COLO829 (cell line): ENCODE data around the gene HEXB.
"Not testable (repeated sequence)": the region's sequence is repeated elsewhere in the genome, so short reads cannot be mapped to it uniquely, and the experiment has no call there.

ENCODE experiments used
- DNase-seq: peaks from one replicate; pipeline ENCODE4 v3.0.0; 2012; ENCODE audit warnings: low spot score

HEXB gene

GRCh38 chr5:74659172-74659571 is 25.9 kb upstream of the HEXB start:
- no peak for DNase-seq

- no peak for DNase-seq
These were observed 24.9 kb upstream of the HEXB start for GRCh38 chr5:74660140-74660539.

DNA sequence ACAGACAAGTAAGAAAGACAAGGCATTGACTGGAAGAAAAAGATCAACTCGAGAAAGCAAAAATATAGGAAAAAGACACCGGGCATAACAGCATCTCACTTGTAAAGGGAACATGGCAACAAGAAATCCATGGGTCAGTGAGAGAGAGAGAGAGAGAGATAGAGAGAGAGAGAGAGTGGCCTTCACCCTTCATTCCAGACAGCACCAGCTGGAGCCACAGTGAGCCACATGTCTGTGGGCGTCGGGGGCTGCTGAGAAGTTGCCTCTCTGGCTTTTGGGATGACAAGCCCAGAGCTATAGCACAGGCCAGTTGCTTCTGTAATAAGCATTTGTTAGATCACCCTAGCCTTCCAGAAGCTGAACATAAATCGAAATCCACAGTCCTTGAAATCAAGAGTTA is 24.2 kb upstream of the HEXB start:
- DNase-seq: no peak

DNA sequence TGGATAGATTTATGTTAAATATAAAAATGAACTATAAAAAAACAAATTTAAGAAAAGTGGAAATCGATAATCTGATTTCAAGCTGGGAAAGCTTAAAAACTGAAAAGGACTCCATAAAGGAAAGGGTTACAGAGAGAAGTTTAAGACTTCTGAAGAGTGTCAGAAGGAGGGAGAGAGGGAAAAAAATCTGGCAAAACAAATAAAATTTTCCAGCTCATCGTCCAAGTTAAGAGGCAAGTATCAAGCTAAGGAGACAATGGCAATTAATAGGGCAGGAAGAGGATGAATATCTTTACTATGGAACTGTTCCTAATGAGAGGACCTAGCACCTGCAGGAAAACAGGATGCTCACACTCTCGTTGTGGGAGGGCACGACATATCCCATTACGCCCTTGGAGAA is 20.5 kb upstream of the HEXB start:
- no peak for DNase-seq

DNA sequence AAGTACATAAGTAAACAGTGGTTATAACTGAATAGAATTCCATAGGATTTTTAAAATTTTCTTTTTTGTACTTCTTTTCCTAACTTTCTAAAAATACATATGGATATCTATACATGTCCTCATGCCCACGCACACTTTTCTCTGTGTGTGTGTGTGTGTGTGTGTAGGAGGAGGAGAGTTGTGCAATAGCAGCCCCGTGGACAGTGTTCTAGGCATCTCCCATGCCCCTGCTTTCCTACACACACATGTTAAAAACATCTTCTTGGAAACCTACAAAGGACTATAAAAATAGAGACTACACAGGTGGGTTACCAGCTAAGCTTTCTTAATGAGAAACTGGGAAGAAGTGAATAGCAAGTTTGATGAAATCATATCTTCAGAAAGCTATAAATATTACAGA is 19.8 kb upstream of the HEXB start:
- DNase-seq: no peak

DNA sequence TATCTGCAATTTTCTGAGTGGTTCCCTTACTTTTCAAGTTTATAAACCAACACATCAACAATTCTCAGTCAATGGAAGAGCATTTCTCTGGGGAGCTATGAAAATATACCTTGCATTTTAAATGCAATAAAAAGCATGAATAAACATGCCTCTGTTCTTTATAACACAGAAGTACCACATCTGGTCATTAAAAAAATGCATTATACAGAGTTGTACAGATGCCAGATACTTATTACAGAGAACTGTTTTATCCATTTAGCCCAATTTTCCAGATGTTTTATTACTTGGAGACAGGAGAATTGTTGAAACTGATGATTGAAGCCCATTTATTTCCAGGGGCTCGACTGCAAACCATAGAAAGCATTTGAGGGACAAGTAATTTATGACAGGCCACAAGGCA is 19.2 kb upstream of the HEXB start:
- no peak for DNase-seq

DNA sequence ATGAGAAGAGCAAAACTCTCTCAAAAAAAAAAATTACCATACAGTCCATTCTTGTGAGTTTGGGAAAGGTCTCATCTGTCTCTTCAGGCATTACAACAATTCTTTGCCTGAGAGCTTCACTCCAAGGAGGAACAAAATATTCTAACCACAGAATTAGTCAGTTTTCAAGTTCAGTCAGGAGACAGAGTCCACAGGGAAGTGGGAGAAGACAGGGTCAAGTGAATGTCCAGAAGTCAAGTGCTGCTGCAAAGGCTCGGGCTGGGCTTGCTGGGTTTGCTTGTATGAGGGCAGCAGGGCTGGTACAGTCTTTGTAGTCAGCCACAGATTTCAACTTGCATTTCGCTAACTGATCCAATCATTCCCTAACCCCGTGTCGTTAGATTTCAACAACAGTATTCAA is 17.6 kb upstream of the HEXB start:
- DNase-seq: no peak

- no peak for DNase-seq
These were observed 15.2 kb upstream of the HEXB start for GRCh38 chr5:74669821-74670220.

DNA sequence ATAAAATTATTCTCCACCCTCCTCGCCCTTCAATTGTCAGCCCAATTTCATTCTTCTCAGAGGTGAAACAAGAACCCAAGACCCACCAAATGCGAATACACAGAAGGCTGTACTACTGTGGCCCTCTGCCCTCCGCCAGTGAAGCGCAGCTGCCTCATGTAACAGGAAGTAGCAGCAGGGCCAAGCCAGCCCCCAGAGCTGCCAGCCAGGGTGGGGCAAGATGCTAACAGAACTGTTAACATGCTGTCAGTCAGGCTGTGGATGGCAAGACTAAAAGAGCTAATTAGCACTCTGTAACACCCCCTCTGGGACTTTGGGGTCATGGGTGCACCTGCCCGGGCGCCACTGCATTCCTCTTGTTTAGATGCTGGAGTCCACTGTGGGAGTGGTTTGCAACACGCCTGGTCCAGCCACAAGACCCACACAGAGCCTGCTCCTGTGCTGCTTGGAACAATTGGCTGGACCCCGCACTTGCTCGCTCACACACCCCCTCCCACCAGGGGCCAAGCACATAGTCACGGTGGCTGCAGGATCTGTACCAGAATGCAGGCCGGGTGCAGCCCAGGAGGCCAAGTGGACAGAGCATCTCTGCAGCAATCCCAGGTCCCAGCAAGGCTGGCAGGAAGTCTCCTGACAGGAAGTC is 14.5 kb upstream of the HEXB start:
- no peak for DNase-seq

- DNase-seq: no peak
These were observed 12.7 kb upstream of the HEXB start for GRCh38 chr5:74672215-74672877.

GRCh38 chr5:74673011-74673790 is 11.8 kb upstream of the HEXB start:
- DNase-seq: no peak

GRCh38 chr5:74676466-74676865 is 8.6 kb upstream of the HEXB start:
- DNase-seq: not testable (repeated sequence)

GRCh38 chr5:74678123-74678522 is 6.9 kb upstream of the HEXB start:
- DNase-seq: not testable (repeated sequence)

GRCh38 chr5:74679300-74679699 is 5.7 kb upstream of the HEXB start:
- not testable (repeated sequence) for DNase-seq

DNA sequence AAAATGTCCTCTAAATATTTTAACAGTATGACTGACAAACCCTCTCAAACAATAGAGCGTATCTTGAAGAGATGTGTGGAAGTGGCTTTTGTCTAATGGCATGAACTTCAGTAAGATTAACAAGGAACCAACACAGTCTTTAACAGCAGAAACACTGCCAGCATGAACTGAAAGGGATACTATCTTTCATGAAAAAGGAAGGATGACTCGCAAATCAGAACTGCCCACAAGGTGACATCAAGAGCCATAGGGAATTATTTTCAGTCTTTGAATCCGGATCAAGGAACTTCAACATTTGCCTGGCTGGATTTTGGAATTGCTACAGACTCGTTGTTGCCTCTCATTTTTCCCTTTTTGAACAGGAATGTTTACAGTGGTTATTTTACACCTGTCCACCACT is 5.1 kb upstream of the HEXB start:
- DNase-seq: no peak

- no peak for DNase-seq
These were observed 1.1 kb downstream of the HEXB start for GRCh38 chr5:74685979-74686631.

- DNase-seq: no peak
These were observed 2.1 kb downstream of the HEXB start for GRCh38 chr5:74686962-74687751.

DNA sequence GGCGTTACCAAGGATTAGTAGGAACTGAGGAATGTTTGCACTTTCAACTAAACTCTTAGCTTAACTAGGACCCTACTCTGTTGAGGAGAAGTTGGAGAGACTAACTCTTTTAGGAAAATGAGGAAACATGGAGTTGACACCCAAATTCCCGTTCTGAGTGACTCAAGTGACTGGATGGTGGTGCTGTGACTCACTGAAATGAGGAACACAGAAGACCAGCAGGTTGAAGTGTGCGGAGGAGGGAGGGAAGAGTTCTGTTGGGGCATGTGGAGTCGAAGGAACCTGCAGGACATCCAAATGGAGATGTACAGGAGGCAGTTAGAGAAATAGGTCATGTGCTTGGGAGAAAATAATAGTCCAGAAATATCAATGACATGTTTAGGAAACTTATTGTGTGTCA is 8.2 kb downstream of the HEXB start:
- DNase-seq: no peak

DNA sequence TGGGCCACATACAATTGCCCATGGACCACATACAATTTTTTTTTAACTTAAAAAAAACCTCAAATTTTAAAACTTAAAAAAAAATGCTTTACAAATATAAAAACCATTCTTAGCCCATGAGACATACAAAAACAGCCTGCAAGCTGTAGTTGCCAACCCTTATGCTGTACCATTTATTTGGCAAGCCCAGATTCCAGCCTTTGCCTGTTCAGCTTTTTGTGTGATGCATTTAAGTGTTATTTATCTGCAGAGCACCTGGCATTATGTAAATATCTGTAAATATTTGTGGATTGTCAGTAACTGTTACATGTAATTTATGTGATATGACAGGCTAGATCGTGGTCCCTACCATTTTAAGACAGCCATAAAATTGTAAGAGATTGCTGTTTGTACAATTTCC is 32.6 kb downstream of the HEXB start:
- DNase-seq: no peak

- no peak for DNase-seq
These were observed 37.2 kb downstream of the HEXB start for GRCh38 chr5:74722271-74722670.

GRCh38 chr5:74725331-74725730 is 40.3 kb downstream of the HEXB start:
- no peak for DNase-seq

DNA sequence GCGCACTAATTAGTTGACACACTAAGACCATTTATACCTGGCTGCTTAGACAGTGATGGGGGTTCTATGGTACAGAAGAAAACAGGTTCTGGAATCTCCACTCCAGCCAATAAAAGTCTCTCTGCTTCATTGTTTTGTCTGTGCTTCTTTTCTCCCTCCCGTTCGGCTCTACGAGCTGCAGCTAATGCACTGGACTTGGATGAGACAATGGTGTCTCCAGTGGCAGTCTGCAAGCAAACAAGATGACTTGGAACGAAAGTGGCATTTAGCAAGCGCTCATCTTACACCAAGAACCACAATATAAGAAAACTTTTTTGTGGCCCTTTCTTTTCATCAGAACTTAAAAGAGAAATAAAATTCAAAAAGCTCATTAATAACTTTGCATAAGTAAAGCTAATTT is 51.7 kb downstream of the HEXB start:
- DNase-seq: no peak
